Stimulated activated CD4-positive, alpha-beta T cell treated with anti-CD3 and anti-CD28 coated beads, TNF-alpha, amount 100 ng/mL, for 4 hours (primary cell): ENCODE results near the gene RGS6.

Experiments used
- DNase-seq, 3 experiments: peaks; one replicate each; pipeline ENCODE4 v3.0.0-alpha.2; 2020; ENCODE audit warnings: low read depth in 3 of 3

The RGS6 gene

DNA sequence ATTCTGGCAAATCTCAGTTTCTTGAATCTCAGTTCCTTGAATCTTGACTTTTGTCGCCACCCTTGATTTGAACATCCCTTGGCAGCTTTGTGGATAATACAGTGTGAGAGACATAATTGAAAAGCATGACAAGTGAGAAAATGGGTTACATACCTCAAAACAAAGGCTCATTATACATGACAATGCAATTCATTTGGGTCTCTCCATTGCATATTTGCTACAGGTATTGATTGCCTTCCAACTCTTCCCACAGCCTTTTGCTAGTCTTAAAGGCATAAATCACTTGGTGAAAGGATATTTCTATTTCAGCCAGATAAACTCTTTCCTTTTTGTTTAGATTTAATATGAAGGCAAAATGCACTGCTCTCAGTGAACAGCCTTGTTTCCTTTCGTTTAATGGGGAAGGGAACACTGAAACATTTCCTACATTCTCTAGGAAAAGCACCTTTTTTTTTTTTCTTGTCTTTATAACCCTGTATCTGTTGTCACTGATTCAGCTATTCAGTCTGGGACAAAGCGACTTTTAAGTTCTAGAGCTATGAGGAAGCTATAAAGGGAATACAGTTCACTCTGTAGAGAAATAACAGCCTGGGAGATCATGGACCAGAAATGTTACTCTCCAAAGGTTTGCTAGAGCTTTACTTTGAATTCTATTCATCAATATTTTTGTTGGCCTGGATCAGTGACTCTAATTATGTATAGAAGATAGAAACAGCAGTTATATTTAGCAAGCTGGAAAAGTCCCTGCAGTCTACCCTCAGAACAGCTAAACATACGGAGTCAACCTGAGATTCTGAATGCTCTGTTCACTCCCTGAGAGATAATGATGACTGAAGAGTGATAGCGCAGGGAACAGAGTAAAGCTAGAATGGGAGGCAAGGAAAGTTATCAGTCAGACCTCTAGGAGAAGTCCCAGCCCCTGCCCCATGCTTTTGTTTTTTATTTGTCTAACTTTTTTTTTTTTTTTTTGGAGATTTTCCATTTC, 311.4 kb downstream of the RGS6 start:
- DNase-seq: no peak

- no peak for DNase-seq
Measured at GRCh38 chr14:72247896-72248465, 315.8 kb downstream of the RGS6 start.

- no peak for DNase-seq
Measured at GRCh38 chr14:72253503-72253902, 321.3 kb downstream of the RGS6 start.

DNA sequence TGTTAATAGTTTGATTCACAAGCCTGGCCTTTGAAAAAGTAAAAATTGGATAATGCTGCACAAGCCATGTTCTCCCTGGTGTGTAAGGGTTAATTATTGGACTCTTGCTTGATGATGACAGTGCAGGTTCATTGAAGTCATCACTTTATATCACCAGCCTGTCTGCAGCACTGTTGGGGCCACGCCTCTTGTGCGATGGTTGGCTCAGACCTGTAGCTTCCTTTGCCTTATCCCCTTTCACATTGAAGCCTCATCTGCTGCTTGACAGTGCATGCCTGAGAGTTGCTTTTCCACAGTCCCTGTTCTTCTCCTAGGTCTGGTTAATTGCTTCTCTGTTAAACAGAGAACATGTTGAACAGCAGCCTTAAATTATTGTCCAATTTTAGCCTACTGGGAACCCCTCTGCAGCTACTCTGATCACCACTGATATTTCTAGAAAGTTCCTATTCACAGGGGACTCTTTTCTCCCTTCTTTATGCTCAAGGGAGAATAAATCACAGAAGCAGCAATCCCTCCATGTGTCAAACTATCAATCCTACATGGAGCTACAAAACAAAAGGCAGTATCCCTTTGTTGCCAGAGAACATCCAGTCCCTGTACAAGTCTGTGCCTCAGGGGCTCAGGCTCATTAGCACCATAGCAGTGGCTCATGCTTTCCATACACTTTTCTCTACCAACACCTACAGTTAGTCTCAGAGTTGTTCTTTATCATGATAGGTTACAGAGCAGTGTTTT, 322.1 kb downstream of the RGS6 start:
- DNase-seq: no peak

DNA sequence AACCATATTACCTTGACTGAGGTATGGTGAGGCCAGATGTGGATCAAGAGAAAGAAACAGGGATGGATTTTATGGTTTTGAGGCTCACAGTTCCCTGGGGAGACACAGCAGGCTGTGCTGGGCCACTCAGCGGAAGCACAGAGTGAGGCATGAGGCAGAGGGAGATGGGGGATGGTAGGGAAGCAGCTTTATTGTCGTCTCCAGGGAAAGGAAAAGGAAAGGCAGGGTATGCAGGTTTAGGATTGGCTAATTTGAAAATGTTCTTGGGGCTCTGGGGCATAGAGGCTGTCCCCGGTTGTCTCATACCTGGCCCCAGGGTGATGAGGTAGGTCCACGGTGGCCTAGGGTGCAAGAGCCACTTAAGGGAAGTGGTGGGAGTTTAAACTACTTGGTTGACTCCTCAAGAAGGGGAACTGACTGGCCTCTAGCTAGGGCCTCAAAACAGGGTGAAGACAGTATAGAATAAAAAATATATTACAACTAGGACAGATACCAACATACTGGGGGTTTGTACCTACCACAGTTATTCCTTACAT, 322.8 kb downstream of the RGS6 start:
- DNase-seq: no peak

DNA sequence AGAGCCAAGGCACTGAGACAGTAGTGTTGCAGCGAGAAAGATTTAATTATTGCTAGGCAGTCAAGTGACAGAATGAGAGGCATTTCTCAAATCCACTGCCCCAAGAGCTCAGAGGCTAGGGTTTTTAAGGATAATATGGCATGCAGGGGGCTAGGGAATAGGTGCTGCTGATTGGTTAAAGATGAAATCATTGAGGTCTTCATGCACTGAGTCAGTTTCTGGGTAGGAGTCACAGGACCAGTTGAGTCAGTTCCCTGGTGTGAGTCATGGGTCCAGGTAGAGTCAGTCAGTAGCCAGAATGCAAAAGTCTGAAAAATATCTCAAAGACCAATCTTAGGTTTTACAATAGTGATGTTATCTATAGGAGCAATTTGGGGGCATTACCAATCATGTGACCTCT, 323.8 kb downstream of the RGS6 start:
- DNase-seq: no peak

DNA sequence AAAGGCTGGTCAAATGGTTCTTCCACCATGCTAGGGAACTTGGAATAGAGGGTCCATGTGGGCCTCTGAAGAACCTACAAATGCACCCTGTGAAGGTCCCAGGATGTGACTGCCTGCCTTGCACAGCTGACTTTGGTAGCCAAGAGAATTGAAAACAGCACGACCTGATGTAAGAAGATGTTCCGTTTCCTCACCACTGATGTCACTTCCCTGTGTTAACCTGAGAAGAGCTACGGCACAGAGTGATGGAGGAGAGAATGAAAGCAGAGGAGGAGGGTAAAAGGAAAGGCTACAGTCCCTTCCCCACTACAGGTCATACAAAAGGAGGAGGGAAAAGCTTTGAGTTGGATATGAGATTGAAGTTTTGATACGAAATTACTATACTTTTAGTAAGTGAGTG, 328.8 kb downstream of the RGS6 start:
- no peak for DNase-seq

DNA sequence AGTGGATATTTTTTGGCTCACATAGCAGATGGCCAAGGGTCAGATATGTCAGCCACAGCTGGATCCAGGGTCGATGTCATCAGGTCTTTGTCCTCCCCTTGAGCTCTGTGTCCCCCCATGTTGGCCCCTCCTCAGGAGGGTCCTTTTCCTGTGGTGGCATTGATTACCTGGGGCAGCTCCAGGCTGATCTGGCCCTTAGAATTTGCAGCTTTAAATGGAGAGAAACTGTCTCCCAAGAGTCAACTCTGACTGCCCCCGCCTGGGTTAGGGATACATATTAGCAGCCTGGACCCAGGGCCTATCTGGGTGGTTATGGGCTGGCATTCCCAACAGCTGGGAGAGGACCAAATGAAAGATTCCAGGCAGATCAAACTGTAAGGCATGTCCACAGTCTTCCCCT, 330.5 kb downstream of the RGS6 start:
- DNase-seq: no peak

DNA sequence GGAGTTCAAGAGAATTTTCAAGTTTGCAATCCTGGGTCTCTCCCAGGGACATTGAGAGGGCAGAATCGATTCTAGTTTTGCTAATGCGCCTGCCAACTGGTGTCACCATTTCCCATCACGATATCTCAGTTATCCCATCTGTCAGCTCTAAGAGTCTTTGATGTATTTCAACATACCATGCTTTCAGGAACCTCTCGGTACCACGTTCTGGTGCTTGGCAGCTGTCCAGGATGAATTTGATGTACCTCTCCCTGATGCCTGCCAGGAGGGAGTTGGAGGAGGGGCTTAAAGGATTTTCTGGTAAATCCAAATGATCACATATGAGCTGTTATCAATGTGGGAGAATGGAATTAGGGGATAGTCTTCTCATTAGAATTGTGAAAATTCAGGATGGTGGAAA, 332.5 kb downstream of the RGS6 start:
- DNase-seq: no peak

DNA sequence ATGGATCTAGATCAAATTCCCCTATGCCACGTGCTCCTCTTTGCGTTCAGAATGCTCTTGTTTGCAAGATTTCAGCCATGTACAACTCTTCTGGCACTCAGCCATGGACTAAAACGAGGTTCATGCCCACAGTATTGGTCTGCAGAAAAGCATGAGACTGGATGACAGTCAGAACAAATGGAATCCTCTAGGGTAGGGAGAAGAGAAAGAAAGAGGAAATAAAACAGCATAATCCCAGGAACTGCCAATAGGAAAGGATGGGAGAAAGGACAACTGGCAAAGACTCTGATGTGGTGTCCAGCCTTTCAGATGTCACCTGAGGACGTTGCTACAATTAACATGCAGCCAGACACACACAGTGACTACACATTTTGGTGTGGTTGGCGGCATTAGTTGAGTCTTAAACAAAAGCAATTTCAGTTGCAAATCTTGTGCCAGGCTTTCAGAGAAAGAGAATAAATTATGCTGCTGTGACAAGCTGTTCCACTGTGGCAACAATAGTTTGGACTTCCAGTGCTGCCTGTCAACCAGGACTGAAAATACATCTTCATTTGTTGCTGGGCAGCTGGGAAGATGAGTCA, 338.0 kb downstream of the RGS6 start:
- DNase-seq: no peak

GRCh38 chr14:72270749-72271148, 338.5 kb downstream of the RGS6 start:
- DNase-seq: no peak

DNA sequence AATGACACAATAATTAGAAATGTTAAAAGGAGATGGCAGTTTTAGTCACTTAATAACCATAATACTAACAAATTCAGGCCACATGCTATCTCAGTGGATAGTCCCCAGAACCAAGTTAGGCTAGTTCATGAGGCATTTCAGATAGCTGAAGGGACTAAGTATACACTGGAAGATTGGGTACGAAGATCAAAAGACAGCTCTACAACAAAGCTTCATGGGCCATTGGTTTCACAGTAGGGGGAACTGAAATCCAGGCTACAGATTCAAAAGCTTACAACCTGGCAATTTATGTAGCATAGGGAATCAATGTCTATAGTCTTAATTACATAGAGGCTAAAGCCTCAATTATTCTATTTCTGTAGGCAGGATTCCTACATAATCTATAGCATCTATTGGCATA, 343.0 kb downstream of the RGS6 start:
- no peak for DNase-seq

DNA sequence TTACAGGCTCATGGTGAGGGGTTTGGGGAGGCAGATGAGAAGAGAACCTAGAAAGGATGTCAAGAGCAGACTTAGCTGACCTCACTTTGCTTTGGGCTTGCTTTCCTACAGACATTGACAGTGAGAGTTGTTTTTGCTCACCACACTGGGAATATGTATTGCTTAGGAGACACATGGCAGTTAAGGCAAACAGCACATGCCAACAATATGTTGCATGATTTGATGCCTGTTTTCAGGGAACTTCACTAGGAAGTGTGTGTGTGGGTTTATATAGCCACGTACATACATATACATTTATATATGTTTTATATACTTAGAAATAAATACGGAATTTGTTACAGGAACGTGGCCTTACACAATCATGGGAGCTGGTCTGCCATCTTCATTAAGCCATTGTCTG, 346.1 kb downstream of the RGS6 start:
- DNase-seq: no peak

- no peak for DNase-seq
Measured at GRCh38 chr14:72284176-72284575, 351.9 kb downstream of the RGS6 start.

GRCh38 chr14:72290241-72290640, 358.0 kb downstream of the RGS6 start:
- no peak for DNase-seq

DNA sequence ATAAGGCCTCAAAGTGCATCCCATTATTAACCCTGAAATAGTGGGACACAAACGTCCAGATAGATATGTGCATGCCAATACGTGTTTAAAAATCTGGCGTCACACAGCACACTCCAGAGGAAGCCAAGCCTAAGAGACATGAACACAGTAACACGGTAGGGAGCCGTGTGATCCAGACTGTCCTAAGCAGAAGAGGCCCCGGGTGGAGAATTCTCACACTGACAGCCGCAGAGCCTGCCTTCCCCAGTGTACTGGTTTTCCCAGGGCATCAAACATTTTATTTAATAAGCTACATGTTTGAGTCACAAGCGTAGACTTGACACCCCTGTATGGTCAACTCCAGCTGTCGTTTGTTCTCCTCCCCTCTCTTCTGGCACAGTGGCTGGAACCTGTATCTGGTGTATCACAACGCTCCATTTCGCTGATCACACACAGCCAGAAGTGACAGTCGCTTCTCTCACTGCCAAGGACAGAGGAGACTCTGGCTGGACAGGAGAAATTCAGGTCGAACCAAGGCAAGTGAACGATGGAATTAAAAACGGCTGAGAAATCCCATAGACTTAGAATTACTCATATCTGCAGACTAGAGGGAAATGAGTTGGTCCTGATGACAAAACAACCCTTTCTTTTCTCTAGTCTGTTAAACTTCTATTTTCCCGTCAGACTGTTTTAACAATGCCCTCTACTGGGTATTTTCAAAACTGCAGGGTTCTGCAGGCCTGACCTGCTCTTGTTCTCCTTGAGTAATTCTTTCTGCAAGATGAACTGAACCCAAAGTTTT, 359.9 kb downstream of the RGS6 start:
- DNase-seq: no peak

GRCh38 chr14:72292689-72293024, 360.4 kb downstream of the RGS6 start:
- no peak for DNase-seq

GRCh38 chr14:72301352-72301751, 369.1 kb downstream of the RGS6 start:
- no peak for DNase-seq

- no peak for DNase-seq
Measured at GRCh38 chr14:72303930-72304329, 371.7 kb downstream of the RGS6 start.

DNA sequence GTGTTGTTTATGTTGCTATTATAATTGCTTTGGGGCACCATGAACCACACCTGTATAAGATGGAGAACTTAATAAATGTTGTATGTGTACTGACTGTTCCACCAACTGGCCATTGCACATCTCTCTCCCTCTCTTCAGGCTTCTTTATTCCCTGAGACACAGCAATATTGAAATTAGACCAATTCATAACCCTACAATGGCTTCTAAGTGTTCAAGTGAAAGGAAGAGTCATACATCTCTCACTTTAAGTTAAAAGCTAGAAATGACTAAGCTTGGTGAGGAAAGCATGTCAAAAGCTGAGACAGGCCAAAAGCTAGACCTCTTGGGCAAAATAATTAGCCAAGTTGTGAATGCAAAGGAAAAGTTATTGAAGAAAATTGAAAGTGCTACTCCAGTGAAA, 373.3 kb downstream of the RGS6 start:
- DNase-seq: no peak

- DNase-seq: no peak
Measured at GRCh38 chr14:72308967-72309485, 376.8 kb downstream of the RGS6 start.
